ENCODE results near the gene PTPN11.

GRCh38 chr12:112514456-112514855, 95.7 kb downstream of the PTPN11 start:
- TF ChIP-seq CTCF (IDR thresholded peaks at IDR 0.05) (no peak), POLR2A (IDR thresholded peaks at IDR 0.05) (no peak), EP300 (IDR thresholded peaks at IDR 0.05) (no peak), POLR2AphosphoS5 (IDR thresholded peaks at IDR 0.05) (no peak)

Measured in gastroesophageal sphincter (tissue), 3 donors.